DOHH2 (cell line): ENCODE data around the gene RPL27.

Source experiments
- H3F3A ChIP-seq: fragments of 200-600 bp; sonication (generic), shearing (Covaris generic); 2 replicates; pipeline ENCODE4 v1.6.0; 2016; ENCODE audit warnings: antibody characterized with exemption, mild to moderate bottlenecking; ENCODE audit not compliant: control insufficient read depth, insufficient read depth
- H3K27ac ChIP-seq: fragments of 200-600 bp; sonication (generic); 2 replicates; pipeline ENCODE4 v1.5.1; 2014; ENCODE audit warnings: low read depth, mild to moderate bottlenecking, low read length, moderate library complexity
- H3K27me3 ChIP-seq: fragments of 200-600 bp; sonication (generic); 2 replicates; pipeline ENCODE4 v1.6.1; 2014; ENCODE audit warnings: mild to moderate bottlenecking, low read length, mixed read lengths; ENCODE audit not compliant: control insufficient read depth
- H3K36me3 ChIP-seq: fragments of 200-600 bp; sonication (generic); 2 replicates; pipeline ENCODE4 v1.6.1; 2014; ENCODE audit warnings: mild to moderate bottlenecking, low read length, moderate library complexity, mixed read lengths; ENCODE audit not compliant: control insufficient read depth
- H3K4me1 ChIP-seq: fragments of 200-600 bp; sonication (generic); 2 replicates; pipeline ENCODE4 v1.6.1; 2014; ENCODE audit warnings: mild to moderate bottlenecking, low read length, mixed read lengths; ENCODE audit not compliant: control insufficient read depth
- H3K4me2 ChIP-seq: fragments of 200-600 bp; sonication (generic); 2 replicates; pipeline ENCODE4 v1.6.0; 2014; ENCODE audit warnings: mild to moderate bottlenecking, low read length, moderate library complexity
- H3K4me3 ChIP-seq: fragments of 200-600 bp; sonication (generic); 2 replicates; pipeline ENCODE4 v1.5.1; 2014; ENCODE audit warnings: mild to moderate bottlenecking, low read length, mixed read lengths
- H3K79me2 ChIP-seq: fragments of 200-600 bp; sonication (generic); 2 replicates; pipeline ENCODE4 v1.6.1; 2014; ENCODE audit warnings: mild to moderate bottlenecking, low read length, mixed read lengths; ENCODE audit not compliant: control insufficient read depth
- H3K9me2 ChIP-seq: fragments of 200-600 bp; sonication (generic); replicated peaks from 2 replicates; pipeline ENCODE4 v1.6.1; 2014; ENCODE audit warnings: mild to moderate bottlenecking, low read length, mixed read lengths; ENCODE audit not compliant: control insufficient read depth
- H3K9me3 ChIP-seq: fragments of 200-600 bp; sonication (generic); 2 replicates; pipeline ENCODE4 v1.6.1; 2014; ENCODE audit warnings: antibody characterized with exemption, low read length, mixed read lengths; ENCODE audit not compliant: control insufficient read depth, insufficient read depth
- H4K20me1 ChIP-seq: fragments of 200-600 bp; sonication (generic); 2 replicates; pipeline ENCODE4 v1.6.0; 2014; ENCODE audit warnings: low read depth, mild to moderate bottlenecking, antibody characterized with exemption, low read length, moderate library complexity; ENCODE audit not compliant: control insufficient read depth, insufficient read depth
- CTCF ChIP-seq: fragments of 200-600 bp; sonication (generic); IDR thresholded peaks from one replicate; pipeline ENCODE4 v1.5.1; 2014; ENCODE audit warnings: antibody characterized with exemption, mild to moderate bottlenecking, low read depth, low read length; ENCODE audit not compliant: poor library complexity, severe bottlenecking
- EZH2phosphoT487 ChIP-seq: fragments of 200-600 bp; sonication (generic); IDR thresholded peaks from 2 replicates; pipeline ENCODE4 v1.6.1; 2017; ENCODE audit warnings: borderline replicate concordance, mild to moderate bottlenecking, antibody characterized with exemption, low read length, moderate library complexity, mixed read lengths

The RPL27 gene

DNA sequence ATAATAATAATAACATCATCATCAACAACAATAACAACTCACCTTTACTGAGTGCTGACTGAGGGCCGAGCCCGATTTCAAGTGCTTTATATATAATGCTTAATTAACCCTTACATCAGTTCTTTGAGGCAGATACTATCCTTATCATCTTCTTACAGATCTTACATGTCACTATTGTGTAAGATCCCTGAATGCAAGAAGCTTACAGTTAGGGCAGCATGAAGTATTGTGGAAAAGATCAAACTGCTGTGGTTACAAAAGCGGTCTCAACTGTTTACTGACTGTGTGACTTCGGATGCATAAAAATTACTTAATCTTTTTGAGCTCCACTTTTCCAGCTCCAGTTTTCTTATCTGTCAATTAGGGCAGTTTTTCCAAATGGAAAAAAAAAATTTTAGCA, 20.7 kb downstream of the RPL27 start:
- Histone ChIP-seq H3K4me2 (no peak overlapping the region), H3K36me3 (no peaks in the 10 kb centered on the region), H3K27me3 (no peaks in the 10 kb centered on the region), H3K79me2 (no peaks in the 10 kb centered on the region), H3K9me2 (no peaks in the 10 kb centered on the region), H3K27ac (no peak overlapping the region), H3K4me3 (no peak overlapping the region), H4K20me1 (no peaks in the 10 kb centered on the region), H3K9me3 (no peaks in the 10 kb centered on the region), H3F3A (peaks cover 5% of the 10 kb centered on the region), H3K4me1 (peaks cover 8% of the 10 kb centered on the region)
- TF ChIP-seq CTCF, result no peak
- no peak for TF ChIP-seq EZH2phosphoT487

GRCh38 chr17:43019418-43019817, 21.2 kb downstream of the RPL27 start:
- H4K20me1 ChIP-seq, result no peaks in the 10 kb centered on the region
- no peak overlapping the region for H3K27ac ChIP-seq
- H3K79me2 ChIP-seq, result no peaks in the 10 kb centered on the region
- TF ChIP-seq EZH2phosphoT487 (no peak), CTCF (no peak)
- no peak overlapping the region for H3K4me3 ChIP-seq
- H3K4me1 ChIP-seq, result peaks cover 11% of the 10 kb centered on the region
- no peaks in the 10 kb centered on the region for H3K36me3 ChIP-seq
- peaks cover under 1% of the 10 kb centered on the region; the same call in 1 of the 2 replicates for H3K27me3 ChIP-seq
- H3F3A ChIP-seq, result peaks cover 5% of the 10 kb centered on the region
- H3K9me3 ChIP-seq, result no peaks in the 10 kb centered on the region
- no peak overlapping the region for H3K4me2 ChIP-seq
- H3K9me2 ChIP-seq, result no peaks in the 10 kb centered on the region

GRCh38 chr17:43020030-43020621, 21.9 kb downstream of the RPL27 start:
- Histone ChIP-seq H3K27me3 (peaks cover 4% of the 10 kb centered on the region), H3K4me1 (peaks cover 15% of the 10 kb centered on the region), H3K27ac (no peak overlapping the region), H3K4me2 (no peak overlapping the region), H4K20me1 (no peaks in the 10 kb centered on the region), H3K36me3 (no peaks in the 10 kb centered on the region), H3K4me3 (no peak overlapping the region), H3K9me3 (no peaks in the 10 kb centered on the region), H3F3A (peaks cover 5% of the 10 kb centered on the region), H3K9me2 (no peaks in the 10 kb centered on the region), H3K79me2 (no peaks in the 10 kb centered on the region)
- TF ChIP-seq CTCF (no peak), EZH2phosphoT487 (no peak)
